GM12878 (cell line): ENCODE measurements around the gene AKAP7.

ENCODE experiments used
- CBFB ChIP-seq: IDR thresholded peaks from 2 replicates; pipeline ENCODE4 v1.6.1; 2016; ENCODE audit warnings: antibody characterized with exemption, low read depth
- CREB1 ChIP-seq: IDR thresholded peaks from 2 replicates; pipeline ENCODE4 v1.6.1; 2012; ENCODE audit warnings: low read depth, mild to moderate bottlenecking, inconsistent platforms
- CTCF ChIP-seq, 3 experiments: IDR thresholded peaks in 2 of 3; conservative IDR thresholded peaks in 1 of 3; 2 replicates each; pipeline ENCODE4 v1.5.1; 2011; ENCODE audit warnings: low read depth in 3 of 3, low read length in 3 of 3, mild to moderate bottlenecking in 3 of 3, control low read depth in 2 of 3, moderate library complexity in 2 of 3, inconsistent platforms in 1 of 3, mixed read lengths in 1 of 3; ENCODE audit not compliant: control insufficient read depth in 2 of 3, insufficient read depth in 1 of 3; ENCODE audit errors: extremely low read depth in 1 of 3
- ETV6 ChIP-seq, 2 experiments: fragments of 450-650 bp in 1 of 2; IDR thresholded peaks in 1 of 2; conservative IDR thresholded peaks in 1 of 2; 2 replicates each; pipeline ENCODE4 v1.6.1; 2014; ENCODE audit warnings: antibody characterized with exemption in 1 of 2, borderline replicate concordance in 1 of 2, low read depth in 1 of 2, mild to moderate bottlenecking in 1 of 2, moderate library complexity in 1 of 2
- SPI1 ChIP-seq: IDR thresholded peaks from 2 replicates; pipeline ENCODE4 v1.6.1; 2011; ENCODE audit warnings: low read depth, mild to moderate bottlenecking, low read length, moderate library complexity, borderline replicate concordance; ENCODE audit not compliant: insufficient read depth
- SUZ12 ChIP-seq: fragments of 200-600 bp; sonication (generic); IDR thresholded peaks from one replicate; pipeline ENCODE4 v1.6.1; 2018; ENCODE audit warnings: antibody characterized with exemption, mild to moderate bottlenecking; ENCODE audit not compliant: unreplicated experiment
- USF1 ChIP-seq: IDR thresholded peaks from 2 replicates; pipeline ENCODE4 v1.6.1; 2011; ENCODE audit warnings: borderline replicate concordance, low read depth, mild to moderate bottlenecking, moderate library complexity, mixed read lengths, low read length; ENCODE audit not compliant: insufficient read depth; ENCODE audit errors: extremely low read length
- YY1 ChIP-seq: IDR thresholded peaks from 2 replicates; pipeline ENCODE4 v1.6.1; 2011; ENCODE audit warnings: low read depth, mild to moderate bottlenecking, low read length

GRCh38 chr6:131173680-131174079, 38.4 kb downstream of the AKAP7 start:
- TF ChIP-seq CTCF (IDR thresholded peaks at IDR 0.05 in 2 of 3, conservative IDR thresholded peaks at IDR 0.05 in 1 of 3; ENCODE audit: control insufficient read depth in 2 of 3, extremely low read depth in 1 of 3, insufficient read depth in 1 of 3, low read depth in 3 of 3, low read length in 3 of 3) (no peak), SPI1 (no peak), YY1 (no peak), CREB1 (no peak), ETV6 (conservative IDR thresholded peaks at IDR 0.05 in 1 of 2, IDR thresholded peaks at IDR 0.05 in 1 of 2; ENCODE audit: borderline replicate concordance in 1 of 2, low read depth in 1 of 2) (no peak), CBFB (no peak), USF1 (no peak), SUZ12 (no peak)
